ENCODE measurements around the gene CRHR2.

Gene CRHR2

GRCh38 chr7:30630986-30631385, 51.3 kb downstream of the CRHR2 start:
- Histone ChIP-seq H3K4me1 (ENCODE audit: control insufficient read depth, insufficient read depth, low read length) (no peaks in the 10 kb centered on the region), H3K9me3 (ENCODE audit: control insufficient read depth, low read length) (no peaks in the 10 kb centered on the region), H3K27me3 (ENCODE audit: control insufficient read depth, insufficient read depth, low read length, poor library complexity, severe bottlenecking) (no peaks in the 10 kb centered on the region), H3K27ac (ENCODE audit: insufficient read depth, low read depth, low read length, poor library complexity, severe bottlenecking) (no peak overlapping the region), H3K36me3 (ENCODE audit: control insufficient read depth, insufficient read depth, low read length) (peaks cover 24% of the 10 kb centered on the region), H3K4me3 (ENCODE audit: insufficient read depth, low read depth, low read length) (no peak overlapping the region)
- 93 to 95% methylated on average over 3 to 4 of the region's 4 CpGs for WGBS, 2 experiments

GRCh38 chr7:30627026-30627425, 55.2 kb downstream of the CRHR2 start:
- H3K4me1 ChIP-seq (ENCODE audit: control insufficient read depth, insufficient read depth, low read length): no peaks in the 10 kb centered on the region
- H3K27ac ChIP-seq (ENCODE audit: insufficient read depth, low read depth, low read length, poor library complexity, severe bottlenecking): no peak overlapping the region
- H3K27me3 ChIP-seq (ENCODE audit: control insufficient read depth, insufficient read depth, low read length, poor library complexity, severe bottlenecking): no peaks in the 10 kb centered on the region
- H3K9me3 ChIP-seq (ENCODE audit: control insufficient read depth, low read length): no peaks in the 10 kb centered on the region
- no peak overlapping the region for H3K4me3 ChIP-seq (ENCODE audit: insufficient read depth, low read depth, low read length)
- H3K36me3 ChIP-seq (ENCODE audit: control insufficient read depth, insufficient read depth, low read length): peaks cover 24% of the 10 kb centered on the region
- WGBS, 2 experiments: 96% methylated on average over 4 of the region's 4 CpGs

- H3K27me3 ChIP-seq (ENCODE audit: control insufficient read depth, insufficient read depth, low read length, poor library complexity, severe bottlenecking): no peaks in the 10 kb centered on the region
- no peak overlapping the region for H3K4me3 ChIP-seq (ENCODE audit: insufficient read depth, low read depth, low read length)
- H3K4me1 ChIP-seq (ENCODE audit: control insufficient read depth, insufficient read depth, low read length): no peaks in the 10 kb centered on the region
- peaks cover 25% of the 10 kb centered on the region for H3K36me3 ChIP-seq (ENCODE audit: control insufficient read depth, insufficient read depth, low read length)
- WGBS, 2 experiments: 83% methylated on average over 1 of the region's 1 CpG
- H3K27ac ChIP-seq (ENCODE audit: insufficient read depth, low read depth, low read length, poor library complexity, severe bottlenecking): no peak overlapping the region
- no peaks in the 10 kb centered on the region for H3K9me3 ChIP-seq (ENCODE audit: control insufficient read depth, low read length)
These were observed 57.0 kb downstream of the CRHR2 start for GRCh38 chr7:30625283-30625682.

- Histone ChIP-seq H3K4me1 (ENCODE audit: control insufficient read depth, insufficient read depth, low read length) (no peaks in the 10 kb centered on the region), H3K27me3 (ENCODE audit: control insufficient read depth, insufficient read depth, low read length, poor library complexity, severe bottlenecking) (no peaks in the 10 kb centered on the region), H3K4me3 (ENCODE audit: insufficient read depth, low read depth, low read length) (no peak overlapping the region), H3K36me3 (ENCODE audit: control insufficient read depth, insufficient read depth, low read length) (peaks cover 45% of the 10 kb centered on the region), H3K9me3 (ENCODE audit: control insufficient read depth, low read length) (no peaks in the 10 kb centered on the region), H3K27ac (ENCODE audit: insufficient read depth, low read depth, low read length, poor library complexity, severe bottlenecking) (no peak overlapping the region)
- 88 to 100% methylated on average over 1 of the region's 1 CpG for WGBS, 2 experiments
These were observed 63.3 kb downstream of the CRHR2 start for GRCh38 chr7:30618961-30619360.

GRCh38 chr7:30618080-30618676, 64.1 kb downstream of the CRHR2 start:
- H3K9me3 ChIP-seq (ENCODE audit: control insufficient read depth, low read length): no peaks in the 10 kb centered on the region
- H3K36me3 ChIP-seq (ENCODE audit: control insufficient read depth, insufficient read depth, low read length): peaks cover 50% of the 10 kb centered on the region
- 92 to 96% methylated on average over 4 of the region's 4 CpGs for WGBS, 2 experiments
- no peaks in the 10 kb centered on the region for H3K4me1 ChIP-seq (ENCODE audit: control insufficient read depth, insufficient read depth, low read length)
- no peak overlapping the region for H3K4me3 ChIP-seq (ENCODE audit: insufficient read depth, low read depth, low read length)
- no peak overlapping the region for H3K27ac ChIP-seq (ENCODE audit: insufficient read depth, low read depth, low read length, poor library complexity, severe bottlenecking)
- no peaks in the 10 kb centered on the region for H3K27me3 ChIP-seq (ENCODE audit: control insufficient read depth, insufficient read depth, low read length, poor library complexity, severe bottlenecking)

GRCh38 chr7:30617359-30617758, 64.9 kb downstream of the CRHR2 start:
- Histone ChIP-seq H3K27ac (ENCODE audit: insufficient read depth, low read depth, low read length, poor library complexity, severe bottlenecking) (no peak overlapping the region), H3K4me1 (ENCODE audit: control insufficient read depth, insufficient read depth, low read length) (no peaks in the 10 kb centered on the region), H3K36me3 (ENCODE audit: control insufficient read depth, insufficient read depth, low read length) (peaks cover 44% of the 10 kb centered on the region), H3K4me3 (ENCODE audit: insufficient read depth, low read depth, low read length) (no peak overlapping the region), H3K27me3 (ENCODE audit: control insufficient read depth, insufficient read depth, low read length, poor library complexity, severe bottlenecking) (no peaks in the 10 kb centered on the region), H3K9me3 (ENCODE audit: control insufficient read depth, low read length) (no peaks in the 10 kb centered on the region)
- WGBS, 2 experiments: 93 to 96% methylated on average over 2 of the region's 2 CpGs

- no peak overlapping the region for H3K27ac ChIP-seq (ENCODE audit: insufficient read depth, low read depth, low read length, poor library complexity, severe bottlenecking)
- H3K36me3 ChIP-seq (ENCODE audit: control insufficient read depth, insufficient read depth, low read length): peaks cover 39% of the 10 kb centered on the region
- no peaks in the 10 kb centered on the region for H3K4me1 ChIP-seq (ENCODE audit: control insufficient read depth, insufficient read depth, low read length)
- 94 to 98% methylated on average over 4 of the region's 4 CpGs for WGBS, 2 experiments
- H3K4me3 ChIP-seq (ENCODE audit: insufficient read depth, low read depth, low read length): no peak overlapping the region
- no peaks in the 10 kb centered on the region for H3K27me3 ChIP-seq (ENCODE audit: control insufficient read depth, insufficient read depth, low read length, poor library complexity, severe bottlenecking)
- no peaks in the 10 kb centered on the region for H3K9me3 ChIP-seq (ENCODE audit: control insufficient read depth, low read length)
These were observed 65.9 kb downstream of the CRHR2 start for GRCh38 chr7:30616318-30616717.

GRCh38 chr7:30613366-30614325, 68.6 kb downstream of the CRHR2 start:
- Histone ChIP-seq H3K4me3 (ENCODE audit: insufficient read depth, low read depth, low read length) (no peak overlapping the region), H3K9me3 (ENCODE audit: control insufficient read depth, low read length) (no peaks in the 10 kb centered on the region), H3K36me3 (ENCODE audit: control insufficient read depth, insufficient read depth, low read length) (peaks cover 46% of the 10 kb centered on the region), H3K27ac (ENCODE audit: insufficient read depth, low read depth, low read length, poor library complexity, severe bottlenecking) (no peak overlapping the region), H3K4me1 (ENCODE audit: control insufficient read depth, insufficient read depth, low read length) (no peaks in the 10 kb centered on the region), H3K27me3 (ENCODE audit: control insufficient read depth, insufficient read depth, low read length, poor library complexity, severe bottlenecking) (no peaks in the 10 kb centered on the region)
- WGBS, 2 experiments: 95 to 99% methylated on average over 4 of the region's 4 CpGs

- H3K4me3 ChIP-seq (ENCODE audit: insufficient read depth, low read depth, low read length): no peak overlapping the region
- H3K36me3 ChIP-seq (ENCODE audit: control insufficient read depth, insufficient read depth, low read length): peaks cover 41% of the 10 kb centered on the region
- H3K27me3 ChIP-seq (ENCODE audit: control insufficient read depth, insufficient read depth, low read length, poor library complexity, severe bottlenecking): no peaks in the 10 kb centered on the region
- H3K27ac ChIP-seq (ENCODE audit: insufficient read depth, low read depth, low read length, poor library complexity, severe bottlenecking): no peak overlapping the region
- no peaks in the 10 kb centered on the region for H3K4me1 ChIP-seq (ENCODE audit: control insufficient read depth, insufficient read depth, low read length)
- 93 to 96% methylated on average over 6 of the region's 6 CpGs for WGBS, 2 experiments
- H3K9me3 ChIP-seq (ENCODE audit: control insufficient read depth, low read length): no peaks in the 10 kb centered on the region
These were observed 69.5 kb downstream of the CRHR2 start for GRCh38 chr7:30612658-30613265.

- 100% methylated on average over 2 to 3 of the region's 3 CpGs for WGBS, 2 experiments
- Histone ChIP-seq H3K27me3 (ENCODE audit: control insufficient read depth, insufficient read depth, low read length, poor library complexity, severe bottlenecking) (no peaks in the 10 kb centered on the region), H3K9me3 (ENCODE audit: control insufficient read depth, low read length) (no peaks in the 10 kb centered on the region), H3K36me3 (ENCODE audit: control insufficient read depth, insufficient read depth, low read length) (peaks cover 38% of the 10 kb centered on the region), H3K4me3 (ENCODE audit: insufficient read depth, low read depth, low read length) (no peak overlapping the region), H3K4me1 (ENCODE audit: control insufficient read depth, insufficient read depth, low read length) (no peaks in the 10 kb centered on the region), H3K27ac (ENCODE audit: insufficient read depth, low read depth, low read length, poor library complexity, severe bottlenecking) (no peak overlapping the region)
These were observed 76.4 kb downstream of the CRHR2 start for GRCh38 chr7:30605832-30606231.
